KG1 (cell line): ENCODE results near the gene TUBA3E.
"Not testable (repeated sequence)": the region's sequence is repeated elsewhere in the genome, so short reads cannot be mapped to it uniquely, and the experiment has no call there.

Experiments used
- DNase-seq: peaks from one replicate; lab custom pipeline; 2025; lab: John Stamatoyannopoulos, UW

Gene TUBA3E

GRCh38 chr2:130143266-130144039 is 54.8 kb downstream of the TUBA3E start:
- not testable (repeated sequence) for DNase-seq

DNA sequence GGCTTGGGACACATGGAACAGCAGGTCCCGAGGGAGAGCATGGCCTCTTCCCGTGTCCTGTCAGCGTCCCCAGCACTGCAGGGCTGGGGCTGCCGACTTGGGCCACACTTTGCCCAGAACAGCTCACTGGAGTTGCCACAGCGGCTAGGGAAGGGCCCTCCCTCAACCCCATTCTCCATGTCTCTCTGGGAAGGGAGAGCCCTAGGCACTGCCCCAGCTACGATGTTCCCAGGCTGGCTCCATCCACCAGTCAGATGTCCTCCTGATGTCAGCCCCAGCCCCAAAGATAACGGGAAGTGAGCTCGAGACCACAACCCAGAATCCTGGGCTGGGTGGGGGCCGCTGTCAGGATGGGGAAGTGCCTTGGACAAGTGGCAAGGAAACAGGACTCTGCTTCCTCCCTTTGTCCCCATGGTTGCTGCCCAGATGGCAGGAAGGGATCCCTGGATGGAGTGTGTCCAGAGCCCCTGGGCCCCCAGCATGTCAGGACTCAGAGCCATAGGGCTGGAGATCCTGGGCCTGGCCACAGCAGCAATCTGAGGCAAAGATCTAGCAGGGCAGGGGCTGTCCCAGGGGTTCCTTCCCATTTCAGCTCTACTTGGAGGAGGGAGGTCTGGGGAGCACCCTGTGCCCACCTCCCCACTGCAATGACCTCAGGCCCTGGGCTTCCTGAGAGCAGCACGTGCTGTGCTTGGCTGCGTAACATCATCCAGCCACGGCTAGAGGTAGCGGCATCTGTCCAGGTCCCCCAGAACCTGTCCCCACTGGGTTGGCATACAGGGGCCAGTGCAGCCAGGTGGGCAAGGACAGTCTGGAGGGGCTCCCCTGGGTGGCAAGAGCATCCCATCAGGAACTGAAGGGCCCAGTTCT is 55.6 kb downstream of the TUBA3E start:
- DNase-seq = not testable (repeated sequence)
